ENCODE data around the gene AMELY. TPM values are rescaled to one million over a fixed set of nuclear protein-coding genes. Genes with fewer than 3 reads are reported as not detected.
A peak's percentile ranks its signal among the peaks of the same experiment; 100 is the strongest.
"Not testable (repeated sequence)": the region's sequence is repeated elsewhere in the genome, so short reads cannot be mapped to it uniquely, and the experiment has no call there.

Gene AMELY
- total RNA-seq, 6 donors from 2014 or later = not detected

DNA sequence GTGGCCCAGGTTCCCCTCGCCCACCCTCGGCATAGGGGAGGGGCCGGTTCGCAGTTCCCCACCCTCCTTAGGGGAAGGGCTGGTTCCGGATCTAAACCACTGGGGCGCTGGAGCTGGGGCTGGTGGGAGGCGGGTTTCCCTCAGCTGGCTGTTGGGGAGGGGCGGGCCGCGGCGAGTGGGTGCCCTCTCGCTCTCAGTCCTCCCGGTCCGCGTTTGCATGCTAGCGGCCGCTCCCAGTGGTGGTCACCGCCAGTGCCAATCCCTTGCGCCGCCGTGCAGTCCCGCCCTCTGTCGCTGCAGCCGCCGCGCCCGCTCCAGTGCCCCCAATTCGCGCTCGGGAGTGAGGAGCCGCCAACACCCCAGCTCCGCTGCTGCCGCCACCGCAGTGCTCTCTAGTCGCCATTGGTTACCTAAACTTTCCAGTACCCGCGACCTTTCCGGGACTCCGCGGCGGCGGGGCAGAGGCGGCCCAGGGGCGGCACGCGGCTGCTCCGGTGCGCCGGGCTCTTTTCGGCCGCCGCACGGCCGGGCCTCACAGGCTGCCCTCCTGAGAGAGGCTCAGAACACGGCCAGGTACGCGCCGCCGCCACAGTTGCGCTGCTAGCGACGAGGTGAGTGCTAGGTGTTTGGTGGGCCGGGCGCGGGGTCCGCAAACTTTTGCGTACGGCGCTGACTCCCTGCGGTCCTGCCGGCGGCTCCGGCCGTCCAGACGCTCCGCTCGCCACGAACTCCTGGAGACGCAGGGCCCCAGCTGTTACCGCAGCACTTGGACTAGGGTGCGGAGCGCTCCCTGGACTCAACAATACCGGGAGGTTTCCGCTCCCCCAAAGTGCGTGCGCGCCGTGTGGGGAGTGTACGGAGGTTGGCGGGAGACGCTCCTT, 940 bp downstream of the AMELY start, which contains the start of gene TBL1Y:
TBL1Y (plus strand) TSS at position 326 of the 881 bp plus-strand sequence. CDS start 114,388 bp downstream, outside the sequence.
- peak in 1 of 4 donors; percentile 48 for TF ChIP-seq POLR2A (IDR thresholded peaks at IDR 0.05)
- TF ChIP-seq, protein P1, sequence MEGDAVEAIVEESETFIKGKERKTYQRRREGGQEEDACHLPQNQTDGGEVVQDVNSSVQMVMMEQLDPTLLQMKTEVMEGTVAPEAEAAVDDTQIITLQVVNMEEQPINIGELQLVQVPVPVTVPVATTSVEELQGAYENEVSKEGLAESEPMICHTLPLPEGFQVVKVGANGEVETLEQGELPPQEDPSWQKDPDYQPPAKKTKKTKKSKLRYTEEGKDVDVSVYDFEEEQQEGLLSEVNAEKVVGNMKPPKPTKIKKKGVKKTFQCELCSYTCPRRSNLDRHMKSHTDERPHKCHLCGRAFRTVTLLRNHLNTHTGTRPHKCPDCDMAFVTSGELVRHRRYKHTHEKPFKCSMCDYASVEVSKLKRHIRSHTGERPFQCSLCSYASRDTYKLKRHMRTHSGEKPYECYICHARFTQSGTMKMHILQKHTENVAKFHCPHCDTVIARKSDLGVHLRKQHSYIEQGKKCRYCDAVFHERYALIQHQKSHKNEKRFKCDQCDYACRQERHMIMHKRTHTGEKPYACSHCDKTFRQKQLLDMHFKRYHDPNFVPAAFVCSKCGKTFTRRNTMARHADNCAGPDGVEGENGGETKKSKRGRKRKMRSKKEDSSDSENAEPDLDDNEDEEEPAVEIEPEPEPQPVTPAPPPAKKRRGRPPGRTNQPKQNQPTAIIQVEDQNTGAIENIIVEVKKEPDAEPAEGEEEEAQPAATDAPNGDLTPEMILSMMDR (IDR thresholded peaks at IDR 0.05) = no peak
- ATAC-seq (ENCODE audit: low FRiP score in 2 of 2) (peak in 1 of 2 donors; percentile 24), DNase-seq (peak in 1 of 2 donors; percentile 86)
- Histone ChIP-seq H3K9me3 (no peaks in the 10 kb centered on the region), H3K27ac (peak within 1 kb of the TSS in 2 of 4 donors; percentile 21 to 24), H3K27me3 (no peaks in the 10 kb centered on the region), H3K36me3 (no peaks in the 10 kb centered on the region), H3K4me1 (no peaks in the 10 kb centered on the region), H3K4me3 (peak within 1 kb of the TSS in 2 of 4 donors; percentile 47 to 49)
- WGBS, 2 donors = no CpG with 5 or more reads among the region's 91 CpGs

GRCh38 chrY:6909856-6910255, 1.7 kb downstream of the AMELY start:
- no peak for TF ChIP-seq POLR2AphosphoS5 (IDR thresholded peaks at IDR 0.05)
- TF ChIP-seq EP300 (IDR thresholded peaks at IDR 0.05) = no peak
- TF ChIP-seq, protein P1 (IDR thresholded peaks at IDR 0.05) = no peak
- no peak for TF ChIP-seq POLR2A (IDR thresholded peaks at IDR 0.05)
- DNase-seq (no peak), ATAC-seq (ENCODE audit: low FRiP score in 2 of 2) (no peak)
- Histone ChIP-seq H3K4me1 (no peaks in the 10 kb centered on the region), H3K9me3 (no peaks in the 10 kb centered on the region), H3K27ac (peak overlapping the region in 1 of 4 donors; percentile 24), H3K36me3 (no peaks in the 10 kb centered on the region), H3K4me3 (peak overlapping the region in 2 of 4 donors; percentile 47 to 49), H3K27me3 (no peaks in the 10 kb centered on the region)
- 3% methylated on average over 6 of the region's 14 CpGs; no CpG with 5 or more reads in 1 of the 2 donors for WGBS, 2 donors

DNA sequence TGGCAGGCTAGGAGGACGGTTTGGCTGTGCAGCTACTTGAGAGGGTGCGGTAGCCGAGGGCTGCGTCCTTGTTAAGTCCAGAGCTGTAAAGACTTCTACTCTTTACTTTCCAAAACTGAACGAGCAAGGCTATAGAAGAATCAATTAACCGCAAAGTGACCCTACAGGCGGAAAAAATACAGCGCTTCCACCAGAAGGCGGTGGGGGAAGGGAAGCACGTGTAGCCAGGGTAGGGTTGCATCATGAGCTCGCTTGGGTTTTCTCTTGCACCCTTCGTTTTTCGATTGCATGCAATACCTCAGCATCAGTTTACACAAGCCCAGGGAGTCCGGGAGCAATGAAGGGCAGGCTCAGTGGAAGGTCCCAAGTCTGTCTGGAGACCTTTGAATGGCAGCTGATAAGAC, 2.4 kb downstream of the AMELY start:
- TF ChIP-seq POLR2AphosphoS5 (IDR thresholded peaks at IDR 0.05) (no peak), EP300 (IDR thresholded peaks at IDR 0.05) (no peak), POLR2A (IDR thresholded peaks at IDR 0.05) (no peak)
- TF ChIP-seq, protein P1 (IDR thresholded peaks at IDR 0.05) = no peak
- Histone ChIP-seq H3K9me3 (no peaks in the 10 kb centered on the region), H3K4me1 (no peaks in the 10 kb centered on the region), H3K27me3 (no peaks in the 10 kb centered on the region), H3K36me3 (no peaks in the 10 kb centered on the region), H3K27ac (no peak overlapping the region), H3K4me3 (no peak overlapping the region)
- 3% methylated on average over 13 of the region's 14 CpGs; no CpG with 5 or more reads in 1 of the 2 donors for WGBS, 2 donors
- DNase-seq = no peak
- no peak for ATAC-seq (ENCODE audit: low FRiP score in 2 of 2)

- 40% methylated on average over 5 of the region's 6 CpGs; no CpG with 5 or more reads in 1 of the 2 donors for WGBS, 2 donors
- not testable (repeated sequence) for H3K9me3 ChIP-seq; H3K36me3 ChIP-seq; H3K4me1 ChIP-seq; H3K27ac ChIP-seq; H3K27me3 ChIP-seq; DNase-seq; H3K4me3 ChIP-seq; ATAC-seq (ENCODE audit: low FRiP score in 2 of 2)
Observed at GRCh38 chrY:6908021-6908420, 3.5 kb downstream of the AMELY start.

- Histone ChIP-seq H3K4me3 (no peak overlapping the region), H3K27me3 (no peaks in the 10 kb centered on the region), H3K27ac (no peak overlapping the region), H3K4me1 (no peaks in the 10 kb centered on the region), H3K9me3 (no peaks in the 10 kb centered on the region), H3K36me3 (no peaks in the 10 kb centered on the region)
- ATAC-seq (ENCODE audit: low FRiP score in 2 of 2) (no peak), DNase-seq (no peak)
- WGBS, 2 donors = no CpG with 5 or more reads among the region's 1 CpG
- TF ChIP-seq EP300 (IDR thresholded peaks at IDR 0.05) = no peak
- TF ChIP-seq POLR2AphosphoS5 (IDR thresholded peaks at IDR 0.05) = no peak
- TF ChIP-seq, protein P1 (IDR thresholded peaks at IDR 0.05) = no peak
- no peak for TF ChIP-seq POLR2A (IDR thresholded peaks at IDR 0.05)
Observed at GRCh38 chrY:6907591-6907990, 4.0 kb downstream of the AMELY start.

DNA sequence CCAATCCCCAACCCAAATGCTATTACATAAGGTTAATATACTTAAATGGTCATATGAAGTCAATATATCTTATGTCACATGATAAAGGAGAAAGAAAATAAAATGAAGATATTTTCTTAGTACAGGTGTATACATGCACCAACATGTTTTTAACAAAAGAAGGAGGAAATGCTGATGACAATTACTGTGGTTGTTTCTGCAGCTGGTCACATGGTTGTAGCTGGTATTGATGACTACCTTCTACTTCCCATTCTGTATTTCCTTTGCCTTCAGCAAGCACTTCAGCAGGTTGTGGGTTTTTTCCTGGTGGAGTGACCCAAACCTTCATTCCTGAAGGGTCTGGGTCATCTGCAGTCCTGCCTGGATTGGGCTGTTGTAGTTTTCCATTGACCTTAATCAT, 9.4 kb downstream of the AMELY start:
- H3K4me3 ChIP-seq; H3K4me1 ChIP-seq; ATAC-seq (ENCODE audit: low FRiP score in 2 of 2); H3K9me3 ChIP-seq; H3K27me3 ChIP-seq; H3K36me3 ChIP-seq; DNase-seq; H3K27ac ChIP-seq: not testable (repeated sequence)

All from upper lobe of left lung (tissue), 6 donors.